Neural cell (in vitro differentiated cells): ENCODE results near the gene CCDC81.
"Not testable (repeated sequence)": the region's sequence is repeated elsewhere in the genome, so short reads cannot be mapped to it uniquely, and the experiment has no call there.

Experiments used
- EZH2 ChIP-seq: fragments of 200-600, 300-800 bp; shearing (Covaris generic), sonication (generic); IDR thresholded peaks from 2 replicates; pipeline ENCODE4 v1.6.1; 2014; ENCODE audit warnings: antibody characterized with exemption, low read length, borderline replicate concordance, mild to moderate bottlenecking; ENCODE audit not compliant: insufficient read depth, poor library complexity, severe bottlenecking
- MXI1 ChIP-seq: fragments of 450-650 bp; conservative IDR thresholded peaks from 2 replicates; pipeline ENCODE4 v1.6.1; 2014; ENCODE audit warnings: antibody characterized with exemption, mild to moderate bottlenecking; ENCODE audit not compliant: poor library complexity, severe bottlenecking
- POLR2AphosphoS5 ChIP-seq: IDR thresholded peaks from 2 replicates; pipeline ENCODE4 v1.6.1; 2012
- RAD21 ChIP-seq: fragments of 450-650 bp; conservative IDR thresholded peaks from 2 replicates; pipeline ENCODE4 v1.6.1; 2014; ENCODE audit warnings: antibody characterized with exemption, mild to moderate bottlenecking, moderate library complexity
- SMC3 ChIP-seq: fragments of 450-650 bp; conservative IDR thresholded peaks from 2 replicates; pipeline ENCODE4 v1.6.1; 2014; ENCODE audit warnings: antibody characterized with exemption, mild to moderate bottlenecking, moderate library complexity; ENCODE audit not compliant: poor library complexity
- TAF1 ChIP-seq: IDR thresholded peaks from 2 replicates; pipeline ENCODE4 v1.6.1; 2012; ENCODE audit warnings: low read depth
- TF ChIP-seq, protein P1 (sequence below): fragments of 450-650 bp; IDR thresholded peaks from 2 replicates; pipeline ENCODE4 v1.5.1; 2014; ENCODE audit warnings: antibody characterized with exemption, mild to moderate bottlenecking, moderate library complexity; ENCODE audit not compliant: poor library complexity, severe bottlenecking

- not testable (repeated sequence) for TF ChIP-seq EZH2, MXI1, SMC3, TAF1, RAD21, POLR2AphosphoS5
- TF ChIP-seq, protein P1, sequence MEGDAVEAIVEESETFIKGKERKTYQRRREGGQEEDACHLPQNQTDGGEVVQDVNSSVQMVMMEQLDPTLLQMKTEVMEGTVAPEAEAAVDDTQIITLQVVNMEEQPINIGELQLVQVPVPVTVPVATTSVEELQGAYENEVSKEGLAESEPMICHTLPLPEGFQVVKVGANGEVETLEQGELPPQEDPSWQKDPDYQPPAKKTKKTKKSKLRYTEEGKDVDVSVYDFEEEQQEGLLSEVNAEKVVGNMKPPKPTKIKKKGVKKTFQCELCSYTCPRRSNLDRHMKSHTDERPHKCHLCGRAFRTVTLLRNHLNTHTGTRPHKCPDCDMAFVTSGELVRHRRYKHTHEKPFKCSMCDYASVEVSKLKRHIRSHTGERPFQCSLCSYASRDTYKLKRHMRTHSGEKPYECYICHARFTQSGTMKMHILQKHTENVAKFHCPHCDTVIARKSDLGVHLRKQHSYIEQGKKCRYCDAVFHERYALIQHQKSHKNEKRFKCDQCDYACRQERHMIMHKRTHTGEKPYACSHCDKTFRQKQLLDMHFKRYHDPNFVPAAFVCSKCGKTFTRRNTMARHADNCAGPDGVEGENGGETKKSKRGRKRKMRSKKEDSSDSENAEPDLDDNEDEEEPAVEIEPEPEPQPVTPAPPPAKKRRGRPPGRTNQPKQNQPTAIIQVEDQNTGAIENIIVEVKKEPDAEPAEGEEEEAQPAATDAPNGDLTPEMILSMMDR: not testable (repeated sequence)
Observed at GRCh38 chr11:86416951-86417350, 42.3 kb downstream of the CCDC81 start.
